ENCODE measurements around the gene AZI2. TPM values are rescaled to one million over a fixed set of nuclear protein-coding genes. Genes with fewer than 3 reads are reported as not detected.

The AZI2 gene, protein sequence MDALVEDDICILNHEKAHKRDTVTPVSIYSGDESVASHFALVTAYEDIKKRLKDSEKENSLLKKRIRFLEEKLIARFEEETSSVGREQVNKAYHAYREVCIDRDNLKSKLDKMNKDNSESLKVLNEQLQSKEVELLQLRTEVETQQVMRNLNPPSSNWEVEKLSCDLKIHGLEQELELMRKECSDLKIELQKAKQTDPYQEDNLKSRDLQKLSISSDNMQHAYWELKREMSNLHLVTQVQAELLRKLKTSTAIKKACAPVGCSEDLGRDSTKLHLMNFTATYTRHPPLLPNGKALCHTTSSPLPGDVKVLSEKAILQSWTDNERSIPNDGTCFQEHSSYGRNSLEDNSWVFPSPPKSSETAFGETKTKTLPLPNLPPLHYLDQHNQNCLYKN
- total RNA-seq (2014; rRNA removed; shearing (Covaris generic)): 41.8 and 60.7 TPM in 2 replicates

DNA sequence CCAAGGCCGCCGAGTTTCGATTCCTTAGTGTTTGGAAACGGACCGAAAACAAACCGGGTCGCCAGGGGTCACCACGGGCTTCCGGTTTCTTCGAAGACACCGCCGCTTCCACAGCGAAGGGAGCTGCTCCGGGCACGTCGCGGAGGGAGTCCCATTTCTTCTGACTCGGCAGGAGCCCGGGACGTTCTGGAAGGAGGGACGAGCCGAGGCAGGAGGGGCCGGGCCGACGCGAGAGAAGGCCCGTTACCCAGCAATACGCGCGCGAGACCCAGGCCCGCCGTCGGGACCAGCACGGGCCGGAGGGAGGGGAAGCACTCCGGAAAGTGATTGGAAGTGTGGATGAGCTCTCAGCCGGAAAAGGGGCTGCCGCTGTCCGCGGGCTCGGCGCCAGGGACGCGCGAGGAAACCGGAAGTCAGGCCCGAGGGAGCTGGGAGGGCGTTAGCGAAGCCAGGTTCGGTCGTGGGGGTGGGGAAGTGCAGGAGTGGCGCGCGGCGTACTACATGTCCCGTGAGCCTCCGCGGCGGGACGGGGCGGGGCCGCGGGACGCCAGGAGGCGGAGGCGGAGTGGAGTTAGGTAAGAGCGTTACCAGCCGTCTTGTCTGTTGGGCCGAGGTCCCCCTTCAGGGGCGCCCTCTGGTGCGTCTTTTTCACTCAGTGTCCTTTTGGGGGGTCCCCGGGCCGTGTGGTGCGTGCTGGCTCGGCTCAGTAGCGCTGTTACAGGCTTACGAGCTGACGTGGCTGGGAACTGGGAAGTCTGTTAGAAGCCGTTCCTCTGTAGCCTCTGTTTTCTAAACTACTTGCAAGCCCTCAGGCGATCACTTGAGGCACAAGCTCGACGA, at the start of gene AZI2, which contains the start of gene ZCWPW2:
AZI2 (minus strand) TSS at position 196 of the 840 bp plus-strand sequence. CDS start 8,207 bp downstream, outside the sequence.
ZCWPW2 (plus strand) TSS at position 93 of the 840 bp plus-strand sequence. CDS start 64,348 bp downstream, outside the sequence.
- peak; percentile 92 for DNase-seq (ENCODE audit: low read depth)

DNA sequence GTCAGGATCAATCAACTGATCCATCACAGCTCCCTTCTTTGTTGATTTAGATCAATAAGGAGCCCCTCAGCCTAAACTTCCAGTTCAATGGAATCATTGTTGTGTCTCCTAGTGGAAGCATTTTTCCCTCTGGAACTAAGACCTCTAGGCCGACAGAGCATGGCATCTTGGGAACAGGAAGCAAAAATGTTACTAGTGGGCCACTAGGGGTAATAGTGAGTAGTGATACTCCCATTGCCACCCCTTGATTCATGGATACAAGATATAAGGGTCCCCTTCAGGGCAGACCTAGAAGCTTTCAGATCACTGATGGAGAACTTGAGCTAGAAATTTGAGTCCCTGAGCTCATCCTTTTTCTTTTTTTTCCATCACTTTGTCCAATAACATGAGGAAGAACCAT, 40.4 kb upstream of the AZI2 start:
- no peak for DNase-seq (ENCODE audit: low read depth)

DNA sequence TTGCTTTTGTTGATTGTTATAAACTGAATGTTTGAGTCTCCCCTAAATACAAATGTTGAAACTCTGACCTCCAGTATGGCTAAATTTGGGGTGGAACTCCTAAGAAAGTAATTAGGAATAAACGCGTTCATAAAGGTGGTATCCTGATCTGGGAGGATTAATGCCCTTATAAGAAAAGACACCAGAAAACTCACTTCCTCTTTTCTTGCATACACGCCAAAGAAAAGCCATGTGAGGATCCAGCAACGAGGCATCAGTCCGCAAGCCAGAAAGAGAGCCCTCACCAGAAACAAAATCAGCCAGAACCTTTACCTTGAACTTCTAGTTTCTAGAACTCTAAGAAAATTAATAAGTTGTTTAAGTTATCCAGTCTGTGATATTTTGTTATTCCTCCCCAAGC, 37.4 kb upstream of the AZI2 start:
- no peak for DNase-seq (ENCODE audit: low read depth)

DNA sequence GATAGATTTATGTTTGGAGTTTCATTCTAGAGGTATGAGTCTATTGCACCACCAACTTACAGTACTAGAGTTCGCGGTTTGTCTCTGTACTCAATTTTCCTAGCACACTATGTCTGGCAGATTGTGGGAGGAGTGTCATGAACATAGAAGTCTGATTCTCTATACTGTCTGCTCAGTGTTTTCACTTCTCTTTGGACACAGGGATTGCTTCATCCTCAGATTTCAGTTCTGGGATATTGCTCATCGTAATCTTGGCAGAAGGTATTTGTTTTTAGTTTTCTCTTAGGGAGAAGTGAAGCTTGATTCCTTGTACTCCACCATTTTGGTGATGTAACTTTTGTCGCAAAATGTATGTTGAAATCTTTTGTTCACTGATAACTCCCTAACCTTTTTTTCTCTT, 27.8 kb upstream of the AZI2 start:
- peak; percentile 1 for DNase-seq (ENCODE audit: low read depth)

DNA sequence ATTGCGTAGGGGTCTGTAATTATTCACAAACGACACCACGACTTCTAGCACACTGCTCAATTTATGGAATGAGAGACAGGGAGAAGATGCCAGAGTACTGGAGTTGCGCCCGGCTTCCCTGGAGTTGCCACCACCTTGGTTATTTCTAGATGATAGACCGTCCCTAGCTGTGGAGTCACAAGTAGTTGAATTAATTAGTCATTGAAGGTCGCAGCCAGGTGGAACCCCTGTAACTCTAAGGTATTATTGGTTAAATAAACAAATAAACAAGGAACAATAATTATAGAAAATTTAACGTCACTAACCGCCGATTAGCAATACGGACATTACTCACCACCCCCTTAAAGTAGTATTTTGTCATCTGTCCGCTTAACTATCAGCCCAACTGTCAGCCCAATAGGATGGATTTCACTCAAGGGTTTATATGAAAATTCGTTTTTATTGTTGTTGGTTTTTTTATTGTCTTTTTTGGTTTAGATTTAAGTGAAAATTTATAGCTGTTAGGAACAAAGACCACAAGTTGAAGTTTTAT, 911 bp upstream of the AZI2 start:
- DNase-seq (ENCODE audit: low read depth): no peak

DNA sequence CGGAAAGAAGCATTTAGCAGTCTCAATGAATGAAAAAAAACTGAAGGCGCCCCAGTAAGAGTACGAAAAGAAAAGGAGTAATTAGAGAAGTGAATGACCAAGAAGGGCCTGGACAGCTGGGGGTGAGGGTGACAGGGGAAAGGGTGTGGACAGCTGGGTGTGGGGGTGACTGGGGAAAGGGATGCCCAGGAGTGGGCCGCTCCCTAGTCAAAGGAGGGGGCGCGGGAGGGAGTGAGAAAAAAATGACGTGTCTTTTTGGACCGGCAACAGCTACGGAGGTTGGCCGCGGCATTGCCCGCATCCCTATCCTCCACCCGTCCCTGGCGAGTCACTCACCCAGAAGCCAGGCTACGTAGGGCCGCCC, 377 bp downstream of the AZI2 start:
- DNase-seq (ENCODE audit: low read depth): no peak

DNA sequence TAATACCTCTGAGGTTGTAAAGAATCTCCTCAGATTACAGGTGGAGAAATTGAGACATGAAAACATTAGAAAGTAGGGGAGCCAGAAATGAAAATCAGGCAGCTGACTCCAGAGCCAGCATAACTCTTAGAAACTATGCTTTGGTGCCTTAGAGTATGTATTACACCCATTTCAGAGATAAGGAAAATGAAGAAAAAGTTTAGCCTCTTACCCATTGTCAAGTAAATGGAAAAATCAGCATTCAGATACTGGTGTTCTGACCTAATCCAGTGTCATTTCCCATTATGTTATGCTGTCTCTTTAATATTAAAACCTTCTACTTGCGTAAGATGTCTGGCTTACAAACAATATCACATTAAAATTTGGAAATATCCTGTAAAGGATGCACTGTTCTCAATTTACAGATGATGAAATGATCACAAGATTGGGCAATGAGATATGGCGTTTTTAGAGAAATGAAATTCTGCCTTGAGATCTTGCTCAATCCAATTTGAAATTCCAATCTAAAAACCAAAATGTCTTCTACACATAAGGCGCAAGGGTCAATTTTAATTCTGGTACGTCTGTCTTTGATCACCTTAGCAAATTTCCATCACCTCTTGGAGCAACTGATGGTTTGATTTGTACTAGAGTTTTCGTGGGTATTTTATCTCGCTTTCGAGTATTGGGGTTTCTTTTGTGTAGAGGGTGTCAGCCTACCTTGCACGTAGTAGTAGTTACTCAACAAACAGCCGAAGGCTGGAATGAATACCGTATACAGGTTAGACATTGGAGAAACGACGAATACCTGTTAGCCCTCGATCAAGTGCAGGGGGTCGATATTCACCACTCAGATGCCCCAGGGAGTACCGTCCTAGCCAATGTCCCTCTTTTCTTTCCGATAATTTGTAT, 1.0 kb downstream of the AZI2 start:
- DNase-seq (ENCODE audit: low read depth): no peak

DNA sequence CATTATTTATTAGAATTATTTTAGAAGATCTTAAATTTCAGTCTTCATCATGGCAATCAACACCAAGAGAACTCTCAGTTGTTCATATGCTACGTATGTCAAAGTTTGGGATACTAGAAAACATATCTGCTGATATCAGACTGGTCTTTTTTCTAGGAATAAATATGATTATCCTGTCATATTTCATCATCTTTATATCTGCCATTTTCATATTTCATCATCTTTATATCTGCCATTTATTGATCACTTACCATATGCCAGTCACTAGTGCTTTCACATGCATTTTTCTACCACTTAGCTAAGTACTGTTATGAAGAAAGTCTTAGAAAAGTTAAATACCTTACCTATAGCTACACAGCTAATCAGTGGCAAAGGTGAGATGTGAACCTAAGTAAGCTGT, 2.9 kb downstream of the AZI2 start:
- DNase-seq (ENCODE audit: low read depth): no peak

DNA sequence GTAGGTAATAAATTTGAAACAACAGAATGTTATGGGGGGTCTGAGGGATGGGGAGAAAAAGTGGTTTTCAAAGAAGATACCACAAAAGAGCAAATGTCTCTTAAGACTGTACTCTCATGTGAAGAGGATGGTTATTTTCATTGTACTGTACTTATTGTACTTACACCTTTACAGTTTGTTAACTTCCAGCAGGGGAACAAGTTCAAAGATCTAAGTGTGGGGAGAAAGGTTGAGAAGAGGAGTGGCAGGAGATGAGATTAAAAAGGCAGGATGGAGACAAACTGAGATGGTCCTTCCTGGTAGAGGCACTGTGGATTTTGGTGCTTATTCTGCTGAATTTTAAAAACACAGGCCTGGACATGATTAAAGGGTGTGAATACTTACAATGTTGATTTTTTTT, 5.5 kb downstream of the AZI2 start:
- DNase-seq (ENCODE audit: low read depth): no peak

DNA sequence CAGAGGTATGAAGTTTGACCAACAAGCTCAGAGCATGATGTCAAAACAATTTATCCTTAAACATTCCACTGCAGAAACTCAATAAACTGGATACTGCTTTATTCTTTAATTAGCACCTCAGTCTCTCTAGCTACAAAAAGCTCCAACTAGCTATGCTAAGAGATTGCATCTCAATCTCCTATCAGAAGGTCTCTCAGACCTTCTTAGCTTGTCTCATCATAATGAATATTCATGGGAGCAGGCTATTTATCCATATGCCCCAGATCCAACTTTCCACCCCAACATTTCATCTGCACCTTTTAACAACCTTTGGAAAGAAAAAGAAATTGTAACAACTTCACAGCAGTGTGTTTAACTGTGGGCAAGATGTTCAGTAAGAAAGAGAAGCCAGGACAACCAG, 11.4 kb downstream of the AZI2 start:
- no peak for DNase-seq (ENCODE audit: low read depth)

DNA sequence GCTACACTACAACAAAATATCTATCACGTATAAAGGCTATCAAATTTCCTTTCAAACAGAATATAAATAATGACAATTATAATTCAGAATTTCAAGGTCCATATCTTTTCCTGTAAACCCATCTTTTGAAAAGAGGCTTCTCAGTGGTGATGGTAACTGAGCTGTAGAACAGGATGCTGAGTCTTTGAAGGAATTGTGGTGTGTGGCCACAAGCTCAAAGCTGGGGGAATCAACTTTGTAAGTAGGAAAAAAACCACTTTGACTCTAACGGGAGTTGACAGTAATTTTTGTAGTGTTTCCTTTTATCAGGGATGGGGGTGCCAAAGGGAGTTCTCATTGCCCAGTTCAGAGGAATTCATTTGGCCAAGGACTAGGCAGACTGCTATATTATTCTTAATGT, 13.4 kb downstream of the AZI2 start:
- no peak for DNase-seq (ENCODE audit: low read depth)

DNA sequence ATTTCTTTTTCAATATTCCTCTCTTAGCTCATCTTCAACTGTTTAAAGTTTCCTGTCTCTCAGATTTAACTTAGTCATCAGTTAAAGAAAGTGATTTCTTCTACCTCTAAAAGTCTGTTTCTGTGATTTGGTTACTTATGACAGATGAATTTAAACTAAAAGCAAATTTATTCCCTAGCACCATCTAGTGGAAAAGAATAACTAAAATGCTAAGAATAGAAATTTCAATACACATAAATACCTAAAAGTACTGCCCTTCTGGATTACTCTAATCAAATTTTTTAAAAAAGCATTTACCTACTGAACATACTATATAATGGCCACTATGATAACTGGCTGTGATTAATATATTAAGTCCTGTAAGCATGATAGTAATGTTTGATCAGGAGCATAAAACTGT, 14.1 kb downstream of the AZI2 start:
- no peak for DNase-seq (ENCODE audit: low read depth)

DNA sequence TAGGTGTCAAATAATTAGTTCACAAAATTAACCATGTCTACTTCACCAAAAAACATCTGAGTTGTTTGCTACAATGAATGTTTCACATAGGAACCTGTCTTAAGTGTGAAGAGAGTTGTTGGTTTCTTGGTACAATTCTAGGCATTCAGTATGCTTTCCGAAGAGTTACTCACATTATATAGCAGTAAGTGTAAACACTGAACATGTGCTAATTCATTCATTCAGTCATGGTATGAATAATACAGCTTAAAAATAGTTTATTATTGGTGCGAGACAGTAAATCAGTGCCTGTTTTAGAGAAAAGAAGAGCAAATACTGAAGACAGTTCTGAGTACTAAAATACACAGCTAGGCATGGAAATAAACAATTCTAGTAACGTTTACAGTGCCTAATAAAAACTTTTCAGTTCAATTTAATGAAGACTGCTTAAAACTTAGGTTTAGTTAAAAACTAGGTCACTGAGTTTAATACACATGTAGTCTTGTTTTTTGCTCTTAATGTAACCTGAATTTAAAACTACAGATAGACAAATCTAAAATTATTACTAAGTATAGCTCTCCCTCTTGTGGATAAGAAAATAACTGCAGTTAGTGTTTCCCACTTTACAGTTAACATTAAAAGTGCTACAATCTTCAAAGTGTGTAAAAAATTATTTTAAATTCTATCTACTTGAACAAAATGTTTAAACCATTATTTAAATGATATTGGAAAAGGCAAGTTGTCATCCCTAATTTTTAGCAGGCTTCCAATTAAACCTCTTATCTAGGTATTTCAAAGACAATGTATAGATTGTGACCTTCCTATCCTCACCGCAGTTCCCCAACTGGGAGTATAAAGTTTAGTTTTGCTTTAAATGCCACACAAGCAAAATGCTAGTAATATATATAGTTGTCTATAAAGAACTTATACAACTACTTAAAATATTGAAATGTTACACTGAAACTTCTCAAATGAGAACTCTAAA, 20.2 kb downstream of the AZI2 start:
- peak; percentile 12 for DNase-seq (ENCODE audit: low read depth)

DNA sequence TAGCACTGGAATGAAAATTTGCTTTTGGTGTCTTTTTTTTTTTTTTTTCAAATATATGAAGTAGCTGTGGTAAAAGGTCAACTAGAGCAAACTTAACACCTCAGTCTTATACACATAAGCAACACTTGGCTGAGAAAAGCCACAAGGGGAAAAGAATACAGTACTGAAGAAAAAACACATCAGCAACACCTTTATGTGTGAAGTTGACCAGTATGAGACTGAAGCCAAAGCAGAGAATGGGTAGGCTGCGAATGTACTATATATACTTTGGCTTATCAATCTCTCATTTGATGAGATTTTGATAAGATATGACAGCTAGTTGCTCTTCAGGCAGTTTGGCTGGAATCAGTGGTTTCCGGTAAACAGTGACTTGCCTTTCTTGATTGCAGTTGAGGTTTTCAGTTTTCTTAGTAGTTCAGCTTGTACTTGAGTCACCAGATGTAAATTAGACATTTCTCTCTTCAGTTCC, 22.1 kb downstream of the AZI2 start:
- DNase-seq (ENCODE audit: low read depth): peak; percentile 26

DNA sequence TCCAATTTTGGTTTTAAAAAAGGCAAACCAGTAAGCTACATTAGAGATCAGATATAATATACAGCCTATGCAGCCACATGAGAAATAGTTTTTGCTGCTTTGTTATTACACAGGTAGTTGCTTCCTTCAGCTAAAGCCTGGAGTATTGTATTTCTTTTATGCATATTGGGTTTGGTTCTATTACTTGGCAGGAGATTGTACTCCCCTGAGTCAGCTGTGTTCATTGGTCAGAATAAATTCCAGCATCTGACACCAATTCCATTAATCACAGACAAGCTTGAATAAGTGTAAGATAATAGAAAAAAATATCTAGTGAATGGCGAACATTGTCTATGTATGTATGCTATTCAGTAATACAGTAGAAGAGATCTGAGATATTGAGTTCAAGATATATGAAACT, 26.2 kb downstream of the AZI2 start:
- peak; percentile 34 for DNase-seq (ENCODE audit: low read depth)

DNA sequence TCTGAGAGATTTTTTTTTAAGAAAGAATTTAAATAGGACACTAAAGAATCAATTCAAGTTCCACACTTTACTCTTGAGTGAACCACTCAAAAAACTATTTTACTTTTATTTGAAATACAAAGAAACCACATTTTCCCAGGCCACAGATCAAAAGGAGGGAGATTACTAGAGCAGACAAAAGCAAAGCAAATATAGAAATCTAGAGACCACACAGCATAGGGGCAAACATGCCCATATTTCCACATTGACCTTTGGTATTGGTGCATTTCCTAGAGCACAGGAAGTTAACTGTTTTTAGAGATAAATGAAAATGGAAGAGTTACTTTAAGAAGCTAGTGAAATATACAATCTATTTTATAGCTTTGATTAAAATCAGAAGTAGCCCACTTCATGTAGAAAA, 27.6 kb downstream of the AZI2 start:
- no peak for DNase-seq (ENCODE audit: low read depth)

DNA sequence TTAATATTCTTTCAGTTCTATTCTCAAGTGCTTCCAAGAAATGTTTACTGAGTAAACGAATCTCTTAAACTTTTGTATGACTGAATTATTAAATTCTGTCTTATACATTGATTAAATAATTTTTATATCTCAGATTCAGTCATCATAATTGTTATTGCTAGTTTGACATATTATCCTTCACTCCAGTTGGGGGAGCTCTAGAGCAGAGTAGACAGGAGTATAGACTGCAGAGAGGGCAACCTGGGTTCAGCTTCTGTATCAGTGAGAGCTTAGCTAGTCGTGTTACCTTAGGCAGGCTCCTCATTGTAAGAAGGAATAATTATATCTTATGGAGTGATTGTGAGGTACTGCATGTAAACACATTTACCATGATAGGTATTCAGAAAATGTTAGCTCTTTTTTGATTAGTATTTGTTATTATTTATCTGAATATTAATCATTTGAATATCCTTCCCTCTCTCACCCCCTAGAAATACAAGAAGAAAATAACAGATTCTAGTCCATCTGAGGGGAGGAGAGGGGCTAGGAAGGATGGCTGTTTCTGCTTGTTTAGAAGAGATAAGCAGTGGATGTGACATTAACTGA, 31.1 kb downstream of the AZI2 start:
- peak; percentile 29 for DNase-seq (ENCODE audit: low read depth)

DNA sequence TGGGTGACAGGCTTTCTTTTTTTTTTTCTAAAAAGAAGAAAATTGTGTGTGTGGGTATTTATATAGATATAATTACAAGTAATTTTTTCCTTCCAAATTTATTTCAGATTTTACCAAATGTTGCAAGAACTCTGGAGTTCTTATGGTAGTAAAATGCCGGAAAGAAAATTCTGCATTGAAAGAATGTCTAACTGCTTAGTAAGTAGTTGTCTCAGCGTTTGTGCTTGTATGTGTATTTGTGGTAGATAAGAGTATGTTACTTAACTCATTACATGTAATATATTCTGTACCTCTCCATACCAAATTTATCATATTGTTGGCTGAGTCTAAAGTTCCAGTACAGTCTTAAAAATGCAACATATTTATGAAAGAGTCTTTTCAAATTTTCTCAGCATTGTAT, 32.4 kb downstream of the AZI2 start:
- no peak for DNase-seq (ENCODE audit: low read depth)

DNA sequence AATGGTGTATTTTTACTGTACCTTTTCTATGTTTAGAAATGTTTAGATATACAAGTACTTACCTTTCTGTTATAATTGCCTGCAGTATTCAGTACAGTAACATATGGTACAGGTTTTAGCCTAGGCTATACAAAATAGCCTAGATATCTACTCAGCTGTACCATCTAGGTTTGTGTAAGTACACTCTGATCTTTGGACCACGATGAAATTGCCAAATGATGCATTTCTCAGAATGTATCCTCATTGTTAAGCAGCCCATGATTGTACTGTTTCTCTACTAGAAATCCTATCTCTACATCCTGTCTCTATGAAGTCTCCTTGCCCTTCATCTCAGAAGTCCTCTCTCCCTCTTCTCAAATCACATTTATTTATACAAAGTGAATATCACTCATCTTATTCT, 32.9 kb downstream of the AZI2 start:
- DNase-seq (ENCODE audit: low read depth): no peak

DNA sequence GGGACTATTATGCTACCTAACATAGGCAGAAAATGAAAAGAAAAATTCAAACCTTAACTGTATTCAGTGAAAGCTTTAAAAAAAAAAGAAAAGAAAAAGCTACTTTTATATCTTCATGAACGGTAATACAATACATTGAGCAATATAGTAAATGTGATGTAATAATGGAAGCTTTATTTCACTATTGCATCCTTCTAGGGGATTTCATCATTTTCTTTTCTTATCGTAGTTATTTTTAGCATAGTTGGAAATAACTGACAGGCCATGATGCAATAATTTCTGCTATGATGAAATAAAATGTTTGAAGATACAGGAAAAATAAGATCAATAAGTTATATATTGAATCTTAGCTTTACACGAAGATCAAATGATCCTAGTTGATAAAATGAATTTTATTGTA, 40.4 kb downstream of the AZI2 start:
- DNase-seq (ENCODE audit: low read depth): no peak

Data from M059J (cell line).